ENCODE measurements around the gene APPL2.

APPL2 gene

DNA sequence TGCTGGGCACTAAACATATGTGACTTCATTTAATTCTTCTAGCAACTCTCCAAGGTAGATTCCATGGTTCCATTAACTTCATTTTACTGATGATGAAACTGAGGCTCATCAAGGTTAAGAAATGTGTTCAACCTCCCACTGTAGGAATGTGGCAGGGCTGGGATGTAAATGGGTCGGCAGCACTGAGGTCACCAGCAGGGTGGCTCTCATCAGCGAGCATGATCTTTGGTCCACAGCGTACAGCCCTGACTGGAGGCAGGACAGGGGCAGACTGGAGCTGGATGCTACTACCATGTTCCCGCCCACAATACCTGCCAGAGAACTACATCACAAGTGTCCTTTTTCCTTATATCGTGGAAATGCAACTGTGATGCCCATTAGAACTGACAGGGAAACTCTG is 4.6 kb downstream of the APPL2 start:
- no peak overlapping the region for H3K9ac ChIP-seq (ENCODE audit: low read length)
- H2AFZ ChIP-seq (ENCODE audit: low read length): no peak overlapping the region
- no peaks in the 10 kb centered on the region for H3K36me3 ChIP-seq (ENCODE audit: insufficient read depth, low read length)
- no peak overlapping the region for H3K4me2 ChIP-seq (ENCODE audit: low read length)
- TF ChIP-seq, protein P1, sequence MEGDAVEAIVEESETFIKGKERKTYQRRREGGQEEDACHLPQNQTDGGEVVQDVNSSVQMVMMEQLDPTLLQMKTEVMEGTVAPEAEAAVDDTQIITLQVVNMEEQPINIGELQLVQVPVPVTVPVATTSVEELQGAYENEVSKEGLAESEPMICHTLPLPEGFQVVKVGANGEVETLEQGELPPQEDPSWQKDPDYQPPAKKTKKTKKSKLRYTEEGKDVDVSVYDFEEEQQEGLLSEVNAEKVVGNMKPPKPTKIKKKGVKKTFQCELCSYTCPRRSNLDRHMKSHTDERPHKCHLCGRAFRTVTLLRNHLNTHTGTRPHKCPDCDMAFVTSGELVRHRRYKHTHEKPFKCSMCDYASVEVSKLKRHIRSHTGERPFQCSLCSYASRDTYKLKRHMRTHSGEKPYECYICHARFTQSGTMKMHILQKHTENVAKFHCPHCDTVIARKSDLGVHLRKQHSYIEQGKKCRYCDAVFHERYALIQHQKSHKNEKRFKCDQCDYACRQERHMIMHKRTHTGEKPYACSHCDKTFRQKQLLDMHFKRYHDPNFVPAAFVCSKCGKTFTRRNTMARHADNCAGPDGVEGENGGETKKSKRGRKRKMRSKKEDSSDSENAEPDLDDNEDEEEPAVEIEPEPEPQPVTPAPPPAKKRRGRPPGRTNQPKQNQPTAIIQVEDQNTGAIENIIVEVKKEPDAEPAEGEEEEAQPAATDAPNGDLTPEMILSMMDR (IDR thresholded peaks at IDR 0.05; ENCODE audit: low read length): no peak
- TF ChIP-seq EZH2 (IDR thresholded peaks at IDR 0.05; ENCODE audit: borderline replicate concordance, low read length): no peak
- H3K27me3 ChIP-seq (ENCODE audit: insufficient read depth, low read length): no peaks in the 10 kb centered on the region
- no peaks in the 10 kb centered on the region for H4K20me1 ChIP-seq (ENCODE audit: insufficient read depth, low read length)
- H3K4me3 ChIP-seq (ENCODE audit: low read depth, low read length, poor library complexity, severe bottlenecking): no peak overlapping the region
- H3K27ac ChIP-seq (ENCODE audit: low read depth, low read length, poor library complexity, severe bottlenecking): no peak overlapping the region
- no peaks in the 10 kb centered on the region for H3K79me2 ChIP-seq (ENCODE audit: insufficient read depth, low read length)
- no peaks in the 10 kb centered on the region for H3K9me2 ChIP-seq (ENCODE audit: low read depth, low read length)
- no peaks in the 10 kb centered on the region for H3F3A ChIP-seq (ENCODE audit: insufficient read depth, low read length)
- H3K9me3 ChIP-seq (ENCODE audit: low read length): no peaks in the 10 kb centered on the region
- peaks cover 17% of the 10 kb centered on the region for H3K4me1 ChIP-seq (ENCODE audit: insufficient read depth, low read length, severe bottlenecking)

DNA sequence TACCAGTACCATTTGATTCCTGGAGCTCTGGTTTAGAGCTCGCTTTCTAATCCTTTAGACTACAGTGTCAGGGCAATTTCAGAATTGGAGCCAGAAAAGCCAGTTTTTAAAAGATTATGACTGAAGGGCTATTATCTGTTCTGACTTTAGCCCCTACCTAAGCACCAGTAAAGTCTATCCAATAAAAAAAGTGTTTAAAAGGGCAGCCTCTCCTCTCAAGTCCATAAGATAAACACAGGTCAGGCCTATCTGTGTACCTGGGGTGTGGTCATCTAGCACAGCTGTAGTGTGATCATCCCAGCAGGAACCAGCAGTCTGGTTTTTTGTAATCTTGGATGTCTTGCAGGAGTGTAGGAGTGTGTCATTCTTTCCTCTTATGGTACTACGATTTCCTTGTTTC is 6.6 kb downstream of the APPL2 start:
- no peaks in the 10 kb centered on the region for H3K9me2 ChIP-seq (ENCODE audit: low read depth, low read length)
- H3F3A ChIP-seq (ENCODE audit: insufficient read depth, low read length): no peaks in the 10 kb centered on the region
- H3K79me2 ChIP-seq (ENCODE audit: insufficient read depth, low read length): no peaks in the 10 kb centered on the region
- TF ChIP-seq, protein P1 (IDR thresholded peaks at IDR 0.05; ENCODE audit: low read length): no peak
- no peak for TF ChIP-seq EZH2 (IDR thresholded peaks at IDR 0.05; ENCODE audit: borderline replicate concordance, low read length)
- no peak overlapping the region for H3K9ac ChIP-seq (ENCODE audit: low read length)
- H3K9me3 ChIP-seq (ENCODE audit: low read length): no peaks in the 10 kb centered on the region
- H3K4me3 ChIP-seq (ENCODE audit: low read depth, low read length, poor library complexity, severe bottlenecking): no peak overlapping the region
- no peaks in the 10 kb centered on the region for H3K27me3 ChIP-seq (ENCODE audit: insufficient read depth, low read length)
- no peak overlapping the region for H3K27ac ChIP-seq (ENCODE audit: low read depth, low read length, poor library complexity, severe bottlenecking)
- H3K4me2 ChIP-seq (ENCODE audit: low read length): no peak overlapping the region
- H3K4me1 ChIP-seq (ENCODE audit: insufficient read depth, low read length, severe bottlenecking): peaks cover 9% of the 10 kb centered on the region
- H4K20me1 ChIP-seq (ENCODE audit: insufficient read depth, low read length): no peaks in the 10 kb centered on the region
- no peaks in the 10 kb centered on the region for H3K36me3 ChIP-seq (ENCODE audit: insufficient read depth, low read length)
- no peak overlapping the region for H2AFZ ChIP-seq (ENCODE audit: low read length)

DNA sequence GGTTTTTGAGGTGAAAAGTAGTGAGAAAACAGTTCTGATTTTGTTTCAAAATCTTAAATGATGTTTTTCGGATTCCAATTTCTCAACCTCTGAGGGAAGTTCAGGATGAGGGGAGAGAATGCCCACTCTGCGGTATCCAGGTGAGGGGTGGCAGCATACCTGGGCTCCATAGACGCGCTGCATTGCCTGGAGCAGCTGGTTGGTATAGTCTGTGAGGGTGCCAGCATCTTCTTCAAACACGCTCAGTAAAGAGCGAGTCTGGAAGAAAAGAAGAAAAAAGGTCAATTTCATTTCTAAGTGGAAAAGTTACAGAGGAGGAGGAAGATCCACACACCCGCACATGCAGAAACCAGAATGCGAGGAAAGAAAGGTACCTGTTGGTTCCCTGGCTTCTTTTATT is 7.0 kb downstream of the APPL2 start:
- H3K9ac ChIP-seq (ENCODE audit: low read length): no peak overlapping the region
- H3K9me2 ChIP-seq (ENCODE audit: low read depth, low read length): no peaks in the 10 kb centered on the region
- H3K79me2 ChIP-seq (ENCODE audit: insufficient read depth, low read length): no peaks in the 10 kb centered on the region
- no peaks in the 10 kb centered on the region for H3K27me3 ChIP-seq (ENCODE audit: insufficient read depth, low read length)
- TF ChIP-seq EZH2 (IDR thresholded peaks at IDR 0.05; ENCODE audit: borderline replicate concordance, low read length): no peak
- TF ChIP-seq, protein P1 (IDR thresholded peaks at IDR 0.05; ENCODE audit: low read length): no peak
- no peak overlapping the region for H3K4me2 ChIP-seq (ENCODE audit: low read length)
- H3K4me3 ChIP-seq (ENCODE audit: low read depth, low read length, poor library complexity, severe bottlenecking): no peak overlapping the region
- H3F3A ChIP-seq (ENCODE audit: insufficient read depth, low read length): no peaks in the 10 kb centered on the region
- no peaks in the 10 kb centered on the region for H3K36me3 ChIP-seq (ENCODE audit: insufficient read depth, low read length)
- peaks cover 9% of the 10 kb centered on the region for H3K4me1 ChIP-seq (ENCODE audit: insufficient read depth, low read length, severe bottlenecking)
- no peak overlapping the region for H2AFZ ChIP-seq (ENCODE audit: low read length)
- H3K9me3 ChIP-seq (ENCODE audit: low read length): no peaks in the 10 kb centered on the region
- no peaks in the 10 kb centered on the region for H4K20me1 ChIP-seq (ENCODE audit: insufficient read depth, low read length)
- H3K27ac ChIP-seq (ENCODE audit: low read depth, low read length, poor library complexity, severe bottlenecking): no peak overlapping the region

Measured in OCI-LY1 (cell line).